ENCODE results near the gene MS4A2. TPM values are rescaled to one million over a fixed set of nuclear protein-coding genes. Genes with fewer than 3 reads are reported as not detected.

Gene MS4A2
- total and polyA plus RNA-seq, 2 experiments from 2014 or later = not detected

DNA sequence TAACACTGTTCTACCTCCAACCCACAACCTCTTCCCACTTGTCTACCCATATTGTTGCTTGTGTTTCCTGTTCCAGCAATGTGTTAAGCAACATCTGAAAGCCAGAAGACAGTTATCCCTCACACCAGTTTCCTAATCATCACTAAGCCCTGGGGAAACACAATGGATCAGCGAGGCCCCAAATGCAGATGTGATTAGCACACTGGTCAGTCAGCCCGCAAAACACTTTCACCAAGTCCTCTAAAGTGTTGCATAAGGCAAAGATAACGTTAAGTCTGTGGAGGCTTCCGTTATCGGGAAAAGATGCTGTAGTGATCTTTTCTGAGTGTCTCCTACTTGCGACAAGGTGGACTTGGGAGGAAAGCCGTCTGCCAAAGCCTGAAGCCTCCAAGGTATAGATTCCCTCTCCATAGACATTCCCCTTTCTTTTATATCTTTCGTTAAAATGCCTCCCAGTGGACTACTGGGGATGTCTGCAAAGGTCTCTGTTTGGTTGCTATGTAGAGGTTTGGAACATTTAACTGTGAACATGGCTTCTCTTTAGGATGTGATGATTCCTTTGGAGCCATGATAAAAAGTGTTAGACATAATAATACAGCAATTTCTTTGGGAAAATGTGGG is 32.0 kb upstream of the MS4A2 start, which contains the start of gene MS4A3 (continued):
- TF ChIP-seq CTCF (conservative IDR thresholded peaks at IDR 0.05; ENCODE audit: low read depth in 2 of 2) (no peak), STAT1 (IDR thresholded peaks at IDR 0.05; ENCODE audit: unreplicated experiment) (no peak)

DNA sequence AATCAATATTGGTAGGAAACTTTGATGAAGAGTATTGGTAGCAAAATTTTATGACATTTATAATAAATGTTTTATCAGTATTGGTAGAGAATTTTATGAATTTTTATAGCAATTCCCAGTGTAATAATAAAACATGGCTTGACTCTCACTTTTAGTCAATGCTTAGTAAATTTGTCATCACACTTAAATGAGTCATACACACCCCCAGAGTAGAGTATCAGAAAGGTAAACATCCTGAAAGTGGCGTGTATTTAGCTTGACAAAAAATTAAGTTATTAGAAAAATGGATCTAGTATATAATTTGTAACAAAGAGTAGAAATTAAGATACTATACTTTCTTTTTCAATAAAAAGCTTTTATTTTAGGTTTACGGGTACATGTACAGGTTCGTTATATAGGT is 29.4 kb upstream of the MS4A2 start:
- H3K9me3 Mint-ChIP-seq = peaks cover 2% of the 10 kb centered on the region; the same call in 2 of the 3 replicates
- Histone ChIP-seq H4K20me1 (replicated peaks; ENCODE audit: insufficient read depth) (no peaks in the 10 kb centered on the region), H3K4me2 (no peak overlapping the region), H2AFZ (no peak overlapping the region), H3K79me2 (replicated peaks; ENCODE audit: insufficient read depth) (no peaks in the 10 kb centered on the region), H3K36me3 (ENCODE audit: insufficient read depth) (no peaks in the 10 kb centered on the region), H3K9me2 (ENCODE audit: insufficient read depth) (no peaks in the 10 kb centered on the region), H3F3A (replicated peaks; ENCODE audit: low read depth) (no peaks in the 10 kb centered on the region), H3K27me3 (ENCODE audit: insufficient read depth) (no peaks in the 10 kb centered on the region), H3K4me3 (no peak overlapping the region), H3K4me1 (ENCODE audit: insufficient read depth) (peaks cover 5% of the 10 kb centered on the region; the same call in 1 of the 2 replicates), H3K27ac (ENCODE audit: low read depth) (no peak overlapping the region)
- H3K27me3 Mint-ChIP-seq (ENCODE audit: insufficient read depth, low read depth, poor library complexity) = peaks cover 5% of the 10 kb centered on the region
- no peak overlapping the region for H3K4me3 Mint-ChIP-seq
- no peak overlapping the region for H3K27ac Mint-ChIP-seq
- ATAC-seq = no peak
- DNase-seq (ENCODE audit: low spot score) = no peak
- peaks cover 3% of the 10 kb centered on the region for H3K4me1 Mint-ChIP-seq
- no peaks in the 10 kb centered on the region for H3K36me3 Mint-ChIP-seq (ENCODE audit: low read depth)
- TF ChIP-seq CREB1 (CRISPR knock-in tag; IDR thresholded peaks at IDR 0.05; ENCODE audit: low read depth) = no peak
- no peak for TF ChIP-seq STAT1 (IDR thresholded peaks at IDR 0.05; ENCODE audit: unreplicated experiment)
- TF ChIP-seq ZNF114 (CRISPR knock-in tag; IDR thresholded peaks at IDR 0.05) = no peak
- TF ChIP-seq, protein P1, sequence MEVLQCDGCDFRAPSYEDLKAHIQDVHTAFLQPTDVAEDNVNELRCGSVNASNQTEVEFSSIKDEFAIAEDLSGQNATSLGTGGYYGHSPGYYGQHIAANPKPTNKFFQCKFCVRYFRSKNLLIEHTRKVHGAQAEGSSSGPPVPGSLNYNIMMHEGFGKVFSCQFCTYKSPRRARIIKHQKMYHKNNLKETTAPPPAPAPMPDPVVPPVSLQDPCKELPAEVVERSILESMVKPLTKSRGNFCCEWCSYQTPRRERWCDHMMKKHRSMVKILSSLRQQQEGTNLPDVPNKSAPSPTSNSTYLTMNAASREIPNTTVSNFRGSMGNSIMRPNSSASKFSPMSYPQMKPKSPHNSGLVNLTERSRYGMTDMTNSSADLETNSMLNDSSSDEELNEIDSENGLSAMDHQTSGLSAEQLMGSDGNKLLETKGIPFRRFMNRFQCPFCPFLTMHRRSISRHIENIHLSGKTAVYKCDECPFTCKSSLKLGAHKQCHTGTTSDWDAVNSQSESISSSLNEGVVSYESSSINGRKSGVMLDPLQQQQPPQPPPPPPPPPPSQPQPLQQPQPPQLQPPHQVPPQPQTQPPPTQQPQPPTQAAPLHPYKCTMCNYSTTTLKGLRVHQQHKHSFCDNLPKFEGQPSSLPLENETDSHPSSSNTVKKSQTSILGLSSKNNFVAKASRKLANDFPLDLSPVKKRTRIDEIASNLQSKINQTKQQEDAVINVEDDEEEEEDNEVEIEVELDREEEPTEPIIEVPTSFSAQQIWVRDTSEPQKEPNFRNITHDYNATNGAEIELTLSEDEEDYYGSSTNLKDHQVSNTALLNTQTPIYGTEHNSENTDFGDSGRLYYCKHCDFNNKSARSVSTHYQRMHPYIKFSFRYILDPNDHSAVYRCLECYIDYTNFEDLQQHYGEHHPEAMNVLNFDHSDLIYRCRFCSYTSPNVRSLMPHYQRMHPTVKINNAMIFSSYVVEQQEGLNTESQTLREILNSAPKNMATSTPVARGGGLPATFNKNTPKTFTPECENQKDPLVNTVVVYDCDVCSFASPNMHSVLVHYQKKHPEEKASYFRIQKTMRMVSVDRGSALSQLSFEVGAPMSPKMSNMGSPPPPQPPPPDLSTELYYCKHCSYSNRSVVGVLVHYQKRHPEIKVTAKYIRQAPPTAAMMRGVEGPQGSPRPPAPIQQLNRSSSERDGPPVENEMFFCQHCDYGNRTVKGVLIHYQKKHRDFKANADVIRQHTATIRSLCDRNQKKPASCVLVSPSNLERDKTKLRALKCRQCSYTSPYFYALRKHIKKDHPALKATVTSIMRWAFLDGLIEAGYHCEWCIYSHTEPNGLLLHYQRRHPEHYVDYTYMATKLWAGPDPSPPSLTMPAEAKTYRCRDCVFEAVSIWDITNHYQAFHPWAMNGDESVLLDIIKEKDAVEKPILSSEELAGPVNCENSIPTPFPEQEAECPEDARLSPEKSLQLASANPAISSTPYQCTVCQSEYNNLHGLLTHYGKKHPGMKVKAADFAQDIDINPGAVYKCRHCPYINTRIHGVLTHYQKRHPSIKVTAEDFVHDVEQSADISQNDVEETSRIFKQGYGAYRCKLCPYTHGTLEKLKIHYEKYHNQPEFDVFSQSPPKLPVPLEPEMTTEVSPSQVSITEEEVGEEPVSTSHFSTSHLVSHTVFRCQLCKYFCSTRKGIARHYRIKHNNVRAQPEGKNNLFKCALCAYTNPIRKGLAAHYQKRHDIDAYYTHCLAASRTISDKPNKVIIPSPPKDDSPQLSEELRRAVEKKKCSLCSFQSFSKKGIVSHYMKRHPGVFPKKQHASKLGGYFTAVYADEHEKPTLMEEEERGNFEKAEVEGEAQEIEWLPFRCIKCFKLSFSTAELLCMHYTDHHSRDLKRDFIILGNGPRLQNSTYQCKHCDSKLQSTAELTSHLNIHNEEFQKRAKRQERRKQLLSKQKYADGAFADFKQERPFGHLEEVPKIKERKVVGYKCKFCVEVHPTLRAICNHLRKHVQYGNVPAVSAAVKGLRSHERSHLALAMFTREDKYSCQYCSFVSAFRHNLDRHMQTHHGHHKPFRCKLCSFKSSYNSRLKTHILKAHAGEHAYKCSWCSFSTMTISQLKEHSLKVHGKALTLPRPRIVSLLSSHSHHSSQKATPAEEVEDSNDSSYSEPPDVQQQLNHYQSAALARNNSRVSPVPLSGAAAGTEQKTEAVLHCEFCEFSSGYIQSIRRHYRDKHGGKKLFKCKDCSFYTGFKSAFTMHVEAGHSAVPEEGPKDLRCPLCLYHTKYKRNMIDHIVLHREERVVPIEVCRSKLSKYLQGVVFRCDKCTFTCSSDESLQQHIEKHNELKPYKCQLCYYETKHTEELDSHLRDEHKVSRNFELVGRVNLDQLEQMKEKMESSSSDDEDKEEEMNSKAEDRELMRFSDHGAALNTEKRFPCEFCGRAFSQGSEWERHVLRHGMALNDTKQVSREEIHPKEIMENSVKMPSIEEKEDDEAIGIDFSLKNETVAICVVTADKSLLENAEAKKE (CRISPR knock-in tag; IDR thresholded peaks at IDR 0.05) = no peak
- TF ChIP-seq EZH2 (IDR thresholded peaks at IDR 0.05; ENCODE audit: low read depth, unreplicated experiment) = no peak
- no peak for TF ChIP-seq POLR2AphosphoS5 (IDR thresholded peaks at IDR 0.05; ENCODE audit: low read depth)
- TF ChIP-seq JUNB (IDR thresholded peaks at IDR 0.05; ENCODE audit: unreplicated experiment) = no peak
- TF ChIP-seq, protein P2, sequence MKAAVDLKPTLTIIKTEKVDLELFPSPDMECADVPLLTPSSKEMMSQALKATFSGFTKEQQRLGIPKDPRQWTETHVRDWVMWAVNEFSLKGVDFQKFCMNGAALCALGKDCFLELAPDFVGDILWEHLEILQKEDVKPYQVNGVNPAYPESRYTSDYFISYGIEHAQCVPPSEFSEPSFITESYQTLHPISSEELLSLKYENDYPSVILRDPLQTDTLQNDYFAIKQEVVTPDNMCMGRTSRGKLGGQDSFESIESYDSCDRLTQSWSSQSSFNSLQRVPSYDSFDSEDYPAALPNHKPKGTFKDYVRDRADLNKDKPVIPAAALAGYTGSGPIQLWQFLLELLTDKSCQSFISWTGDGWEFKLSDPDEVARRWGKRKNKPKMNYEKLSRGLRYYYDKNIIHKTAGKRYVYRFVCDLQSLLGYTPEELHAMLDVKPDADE (IDR thresholded peaks at IDR 0.05) = no peak
- TF ChIP-seq REST (IDR thresholded peaks at IDR 0.05; ENCODE audit: unreplicated experiment) = no peak

All from GM23338 (cell line).